H9 (cell line): ENCODE measurements around the gene BRF1. TPM values are rescaled to one million over a fixed set of nuclear protein-coding genes. Genes with fewer than 3 reads are reported as not detected.
A peak's percentile ranks its signal among the peaks of the same experiment; 100 is the strongest.

Experiments used
- DNase-seq: peaks from one replicate; pipeline ENCODE4 v3.0.0-alpha.2; 2017
- H2AFZ ChIP-seq: one replicate; pipeline ENCODE4 v1.6.1; 2013; ENCODE audit warnings: mild to moderate bottlenecking, low read length, control low read depth, moderate library complexity
- H2AK5ac ChIP-seq: 2 replicates; pipeline ENCODE4 v1.6.1; 2013; ENCODE audit warnings: low read length, control low read depth, mixed read lengths; ENCODE audit not compliant: insufficient read length
- H2BK120ac ChIP-seq: one replicate; pipeline ENCODE4 v1.6.1; 2013; ENCODE audit warnings: low read depth, mild to moderate bottlenecking, low read length, control low read depth, inconsistent platforms; ENCODE audit not compliant: poor library complexity, severe bottlenecking
- H2BK12ac ChIP-seq: 2 replicates; pipeline ENCODE4 v1.6.1; 2013; ENCODE audit warnings: low read length, control low read depth, mixed read lengths, low read depth; ENCODE audit not compliant: insufficient read length
- H2BK15ac ChIP-seq: 2 replicates; pipeline ENCODE4 v1.6.1; 2013; ENCODE audit warnings: low read depth, low read length, control low read depth
- H2BK20ac ChIP-seq: one replicate; pipeline ENCODE4 v1.6.1; 2013; ENCODE audit warnings: low read depth, mild to moderate bottlenecking, low read length, control low read depth, inconsistent platforms; ENCODE audit not compliant: poor library complexity, severe bottlenecking
- H2BK5ac ChIP-seq: 2 replicates; pipeline ENCODE4 v1.6.1; 2013; ENCODE audit warnings: low read length, control low read depth, mixed read lengths; ENCODE audit not compliant: insufficient read length
- H3K14ac ChIP-seq: 2 replicates; pipeline ENCODE4 v1.6.1; 2013; ENCODE audit warnings: low read length, control low read depth; ENCODE audit not compliant: insufficient read depth
- H3K18ac ChIP-seq: 2 replicates; pipeline ENCODE4 v1.6.1; 2013; ENCODE audit warnings: low read depth, mild to moderate bottlenecking, mixed read lengths, low read length, control low read depth; ENCODE audit not compliant: insufficient read length
- H3K23ac ChIP-seq: 2 replicates; pipeline ENCODE4 v1.6.1; 2013; ENCODE audit warnings: low read length, control low read depth, mixed read lengths, low read depth; ENCODE audit not compliant: insufficient read length
- H3K23me2 ChIP-seq: 2 replicates; pipeline ENCODE4 v1.6.1; 2013; ENCODE audit warnings: low read depth, mild to moderate bottlenecking, mixed read lengths, low read length, control low read depth; ENCODE audit not compliant: insufficient read length, poor library complexity, severe bottlenecking
- H3K27ac ChIP-seq: 2 replicates; pipeline ENCODE4 v1.5.1; 2013; ENCODE audit warnings: low read length, control low read depth, mixed read lengths, low read depth; ENCODE audit not compliant: insufficient read length
- H3K27me3 ChIP-seq: 2 replicates; pipeline ENCODE4 v1.6.1; 2013; ENCODE audit warnings: low read length, control low read depth, inconsistent platforms; ENCODE audit not compliant: insufficient read depth
- H3K4ac ChIP-seq: 2 replicates; pipeline ENCODE4 v1.6.1; 2013; ENCODE audit warnings: low read depth, mild to moderate bottlenecking, control low read depth, inconsistent platforms, low read length, moderate library complexity
- H3K4me1 ChIP-seq: 2 replicates; pipeline ENCODE4 v1.6.1; 2013; ENCODE audit warnings: low read length, control low read depth, inconsistent platforms; ENCODE audit not compliant: insufficient read depth
- H3K4me2 ChIP-seq: 2 replicates; pipeline ENCODE4 v1.6.1; 2013; ENCODE audit warnings: low read length, control low read depth, mixed read lengths; ENCODE audit not compliant: insufficient read length, insufficient read depth
- H3K56ac ChIP-seq: 2 replicates; pipeline ENCODE4 v1.6.1; 2013; ENCODE audit warnings: low read depth, mild to moderate bottlenecking, mixed read lengths, low read length, control low read depth; ENCODE audit not compliant: insufficient read length
- H3K79me1 ChIP-seq: 2 replicates; pipeline ENCODE4 v1.6.1; 2013; ENCODE audit warnings: low read depth, mild to moderate bottlenecking, moderate library complexity, low read length, control low read depth, inconsistent platforms; ENCODE audit not compliant: insufficient read depth, poor library complexity, severe bottlenecking
- H3K79me2 ChIP-seq: 2 replicates; pipeline ENCODE4 v1.6.1; 2013; ENCODE audit warnings: low read length, control low read depth, inconsistent platforms; ENCODE audit not compliant: insufficient read depth
- H3K9ac ChIP-seq: 2 replicates; pipeline ENCODE4 v1.6.1; 2013; ENCODE audit warnings: low read length, control low read depth, mixed read lengths; ENCODE audit not compliant: insufficient read length; ENCODE audit errors: extremely low read depth
- H3K9me3 ChIP-seq: one replicate; pipeline ENCODE4 v1.6.1; 2013; ENCODE audit warnings: low read depth, low read length, inconsistent platforms; ENCODE audit not compliant: control insufficient read depth
- H3T11ph ChIP-seq: one replicate; pipeline ENCODE4 v1.6.1; 2013; ENCODE audit warnings: mild to moderate bottlenecking, low read length, control low read depth, inconsistent platforms
- H4K20me1 ChIP-seq: one replicate; pipeline ENCODE4 v1.6.1; 2013; ENCODE audit not compliant: control insufficient read depth, insufficient read length, insufficient read depth
- H4K5ac ChIP-seq: 2 replicates; pipeline ENCODE4 v1.6.1; 2013; ENCODE audit warnings: low read depth, mild to moderate bottlenecking, mixed read lengths, low read length, control low read depth; ENCODE audit not compliant: insufficient read length
- H4K8ac ChIP-seq: replicated peaks from 2 replicates; pipeline ENCODE4 v1.6.1; 2013; ENCODE audit warnings: low read length, control low read depth, mixed read lengths, low read depth; ENCODE audit not compliant: insufficient read length
- H4K91ac ChIP-seq: 2 replicates; pipeline ENCODE4 v1.6.1; 2013; ENCODE audit warnings: low read depth, mild to moderate bottlenecking, moderate library complexity, mixed read lengths, low read length, control low read depth; ENCODE audit not compliant: insufficient read length
- H3K27ac Mint-ChIP-seq, 3 experiments: 2 replicates in 2 of 3; 3 replicates in 1 of 3; pipeline ENCODE4 v1.8.0; 2020 to 2021; ENCODE audit warnings: mixed read lengths in 3 of 3, mild to moderate bottlenecking in 1 of 3, moderate library complexity in 1 of 3
- H3K27me3 Mint-ChIP-seq: 2 replicates; pipeline ENCODE4 v1.8.0; 2021; ENCODE audit warnings: low read depth, mild to moderate bottlenecking, moderate library complexity, mixed read lengths
- H3K36me3 Mint-ChIP-seq, 3 experiments: 2 replicates in 2 of 3; 3 replicates in 1 of 3; pipeline ENCODE4 v1.8.0; 2020 to 2021; ENCODE audit warnings: low read depth in 3 of 3, mixed read lengths in 3 of 3; ENCODE audit not compliant: insufficient read depth in 1 of 3
- H3K4me1 Mint-ChIP-seq, 2 experiments: 2 replicates each; pipeline ENCODE4 v1.8.0; 2020; ENCODE audit warnings: mixed read lengths in 2 of 2
- H3K4me3 Mint-ChIP-seq, 2 experiments: 2 replicates in 1 of 2; 3 replicates in 1 of 2; pipeline ENCODE4 v1.8.0; 2020 to 2021; ENCODE audit warnings: mild to moderate bottlenecking in 2 of 2, mixed read lengths in 2 of 2, moderate library complexity in 1 of 2
- H3K9me3 Mint-ChIP-seq, 2 experiments: 2 replicates in 1 of 2; 3 replicates in 1 of 2; pipeline ENCODE4 v1.8.0; 2020; ENCODE audit warnings: mild to moderate bottlenecking in 2 of 2, mixed read lengths in 2 of 2, moderate library complexity in 1 of 2
- CTCF ChIP-seq: fragments of 200-600 bp; sonication (generic); conservative IDR thresholded peaks from 3 replicates; pipeline ENCODE4 v1.8.0; 2021; ENCODE audit warnings: antibody characterized with exemption, mild to moderate bottlenecking
- WGBS: extraction: QIAGEN DNeasy Blood & Tissue Kit; methylation state at CpG from one replicate; pipeline ENCODE4 v1.1.7; 2013; ENCODE audit warnings: missing lambda C conversion rate, low lambda C conversion rate, mixed read lengths; ENCODE audit not compliant: insufficient read length; ENCODE audit errors: extremely low coverage; 5-methylcytosine and 5-hydroxymethylcytosine counted together
- total RNA-seq: library from RNA; stranded (reverse); gene quantifications from 2 replicates; pipeline ENCODE4 v1.2.1, GENCODE V29; 2021

Gene BRF1
- total RNA-seq, 1 experiment from 2014 or later = 28.3 TPM

GRCh38 chr14:105323663-105324062, 22.9 kb upstream of the BRF1 start:
- H2BK15ac ChIP-seq = no peak overlapping the region
- H3K23ac ChIP-seq = no peak overlapping the region
- no peak overlapping the region for H3K4ac ChIP-seq
- TF ChIP-seq CTCF = no peak
- H3K18ac ChIP-seq = no peak overlapping the region
- H3K9me3 Mint-ChIP-seq = peaks cover 0 to 2% of the 10 kb centered on the region in 2 experiments; a peak in 1 of 5 replicates
- no peaks in the 10 kb centered on the region for H4K20me1 ChIP-seq
- peak overlapping the region; percentile 56 for H4K91ac ChIP-seq
- no peak overlapping the region for H3K56ac ChIP-seq
- H2BK12ac ChIP-seq = no peak overlapping the region
- H2AK5ac ChIP-seq = no peak overlapping the region
- no CpG with 5 or more reads among the region's 13 CpGs for WGBS
- no peak overlapping the region for H2BK5ac ChIP-seq
- H3K9me3 ChIP-seq = no peaks in the 10 kb centered on the region
- no peak overlapping the region for H2AFZ ChIP-seq
- DNase-seq = no peak
- H2BK120ac ChIP-seq = no peak overlapping the region
- no peaks in the 10 kb centered on the region for H3K27me3 Mint-ChIP-seq
- no peaks in the 10 kb centered on the region for H3K27me3 ChIP-seq
- H3K23me2 ChIP-seq = no peaks in the 10 kb centered on the region
- peaks cover 14% of the 10 kb centered on the region for H3K79me1 ChIP-seq
- peak overlapping the region; percentile 1 to 37 (median 17); a peak in 4 of 7 replicates for H3K27ac Mint-ChIP-seq
- no peak overlapping the region for H3K27ac ChIP-seq
- peaks cover 9% of the 10 kb centered on the region; the same call in 1 of the 2 replicates for H3K4me1 ChIP-seq
- no peak overlapping the region for H2BK20ac ChIP-seq
- H3T11ph ChIP-seq = no peak overlapping the region
- H3K4me3 Mint-ChIP-seq = no peak overlapping the region
- H3K9ac ChIP-seq = no peak overlapping the region
- peaks cover 0 to 9% (median 2%) of the 10 kb centered on the region in 3 experiments; a peak in 5 of 7 replicates for H3K36me3 Mint-ChIP-seq
- H4K5ac ChIP-seq = no peak overlapping the region
- H4K8ac ChIP-seq = no peak overlapping the region
- H3K79me2 ChIP-seq = peaks cover 19% of the 10 kb centered on the region; the same call in 1 of the 2 replicates
- peak overlapping the region; percentile 12; the same call in 1 of the 2 replicates for H3K14ac ChIP-seq
- H3K4me1 Mint-ChIP-seq = peaks cover 43 to 56% of the 10 kb centered on the region in 2 experiments
- no peak overlapping the region for H3K4me2 ChIP-seq
